Activated CD4-positive, CD25-positive, alpha-beta regulatory T cell treated with anti-CD3 and anti-CD28 coated beads, Interleukin-2, amount 50 U/mL, for 16 hours (primary cell): ENCODE data around the gene UTP11.

Experiments used
- DNase-seq: peaks from one replicate; pipeline ENCODE4 v3.0.0-alpha.2; 2020; ENCODE audit warnings: low read depth, low spot score

Gene UTP11

GRCh38 chr1:38003261-38004250 lies 9.0 kb upstream of the UTP11 start:
- no peak for DNase-seq

GRCh38 chr1:38004284-38005108 lies 8.0 kb upstream of the UTP11 start:
- DNase-seq = no peak

- DNase-seq = no peak
Observed at GRCh38 chr1:38005195-38006007, 7.1 kb upstream of the UTP11 start, which contains the start of gene FHL3. FHL3 (minus strand) TSS chr1:38005514; CDS start chr1:37999412, 6,102 bp downstream.

GRCh38 chr1:38006008-38006828 lies 6.3 kb upstream of the UTP11 start:
- DNase-seq = no peak

- DNase-seq = no peak
Observed at GRCh38 chr1:38009088-38009840, 3.3 kb upstream of the UTP11 start.

GRCh38 chr1:38009841-38010180 lies 2.7 kb upstream of the UTP11 start:
- DNase-seq = no peak

GRCh38 chr1:38013227-38013622 lies 691 bp downstream of the UTP11 start:
- no peak for DNase-seq

GRCh38 chr1:38014171-38014570 lies 1.6 kb downstream of the UTP11 start:
- no peak for DNase-seq

GRCh38 chr1:38014724-38015424 lies 2.3 kb downstream of the UTP11 start:
- no peak for DNase-seq

- DNase-seq = no peak
Observed at GRCh38 chr1:38015978-38016725, 3.6 kb downstream of the UTP11 start.

GRCh38 chr1:38018864-38019343 lies 6.4 kb downstream of the UTP11 start:
- DNase-seq = no peak

GRCh38 chr1:38020396-38020795 lies 7.9 kb downstream of the UTP11 start:
- DNase-seq = no peak

- DNase-seq = no peak
Observed at GRCh38 chr1:38021969-38022368, 9.4 kb downstream of the UTP11 start.

GRCh38 chr1:38022810-38023209 lies 10.3 kb downstream of the UTP11 start:
- DNase-seq = no peak

GRCh38 chr1:38025233-38025632 lies 12.7 kb downstream of the UTP11 start:
- no peak for DNase-seq

GRCh38 chr1:38025664-38026063 lies 13.1 kb downstream of the UTP11 start:
- no peak for DNase-seq

GRCh38 chr1:38026592-38027200 lies 14.2 kb downstream of the UTP11 start:
- DNase-seq = no peak
